ENCODE measurements around the gene NGFR. TPM values are rescaled to one million over a fixed set of nuclear protein-coding genes. Genes with fewer than 3 reads are reported as not detected.

NGFR gene
- total and polyA plus RNA-seq, 3 donors from 2014 or later = 11.3 to 21.5 (median 20.6) TPM

DNA sequence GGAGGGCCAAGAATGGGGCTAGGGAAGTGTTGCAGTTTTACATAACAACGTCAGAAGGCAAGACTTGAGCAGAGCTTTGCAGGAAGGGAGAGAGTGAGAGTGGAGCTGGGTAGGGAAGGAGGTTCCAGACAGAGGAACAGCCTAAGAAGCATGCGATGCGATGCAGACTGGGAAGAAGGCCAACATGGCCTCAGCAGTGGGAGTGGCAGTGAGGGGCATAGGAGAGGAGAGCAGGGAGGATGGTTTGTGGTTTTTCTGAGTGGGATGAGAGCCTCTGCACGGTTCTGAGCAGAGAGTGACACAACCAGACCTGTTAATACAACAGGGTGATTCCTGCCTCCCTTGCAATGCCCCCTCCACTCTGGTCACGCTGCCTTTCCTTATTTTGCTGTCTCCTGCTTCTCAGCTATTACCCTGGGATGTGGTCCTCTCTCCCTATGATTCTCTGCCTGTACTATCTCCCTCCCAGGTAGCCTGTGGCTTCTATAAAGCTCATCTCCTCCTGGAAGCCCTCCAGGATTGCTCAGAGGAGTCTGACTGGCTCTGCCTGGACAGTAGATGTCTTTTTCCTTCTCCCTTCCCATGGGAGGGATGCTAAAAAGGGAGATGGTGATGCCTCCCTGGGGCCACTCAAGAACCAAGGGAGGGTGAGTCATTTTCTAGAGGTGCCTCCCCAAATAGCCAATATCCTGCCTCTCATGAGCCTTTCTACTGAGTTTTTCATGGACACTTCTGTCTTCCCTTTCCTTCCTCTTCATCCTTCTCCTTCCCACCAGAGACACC lies 38.7 kb upstream of the NGFR start:
- Histone ChIP-seq H3K27ac (no peak overlapping the region), H3K36me3 (ENCODE audit: low read depth, missing control alignments) (no peaks in the 10 kb centered on the region), H3K9me3 (no peaks in the 10 kb centered on the region), H3K4me1 (no peaks in the 10 kb centered on the region), H3K27me3 (no peaks in the 10 kb centered on the region), H3K4me3 (no peak overlapping the region)
- peak; percentile 52 for DNase-seq
- intact Hi-C loops (cut with DNase I; ENCODE audit: low total_unique reads) = no loop called here
- 30 to 40% methylated on average over 5 of the region's 5 CpGs for WGBS, 2 donors
- TF ChIP-seq, protein P1, sequence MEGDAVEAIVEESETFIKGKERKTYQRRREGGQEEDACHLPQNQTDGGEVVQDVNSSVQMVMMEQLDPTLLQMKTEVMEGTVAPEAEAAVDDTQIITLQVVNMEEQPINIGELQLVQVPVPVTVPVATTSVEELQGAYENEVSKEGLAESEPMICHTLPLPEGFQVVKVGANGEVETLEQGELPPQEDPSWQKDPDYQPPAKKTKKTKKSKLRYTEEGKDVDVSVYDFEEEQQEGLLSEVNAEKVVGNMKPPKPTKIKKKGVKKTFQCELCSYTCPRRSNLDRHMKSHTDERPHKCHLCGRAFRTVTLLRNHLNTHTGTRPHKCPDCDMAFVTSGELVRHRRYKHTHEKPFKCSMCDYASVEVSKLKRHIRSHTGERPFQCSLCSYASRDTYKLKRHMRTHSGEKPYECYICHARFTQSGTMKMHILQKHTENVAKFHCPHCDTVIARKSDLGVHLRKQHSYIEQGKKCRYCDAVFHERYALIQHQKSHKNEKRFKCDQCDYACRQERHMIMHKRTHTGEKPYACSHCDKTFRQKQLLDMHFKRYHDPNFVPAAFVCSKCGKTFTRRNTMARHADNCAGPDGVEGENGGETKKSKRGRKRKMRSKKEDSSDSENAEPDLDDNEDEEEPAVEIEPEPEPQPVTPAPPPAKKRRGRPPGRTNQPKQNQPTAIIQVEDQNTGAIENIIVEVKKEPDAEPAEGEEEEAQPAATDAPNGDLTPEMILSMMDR (IDR thresholded peaks at IDR 0.05) = no peak
- no peak for TF ChIP-seq POLR2A (IDR thresholded peaks at IDR 0.05)

DNA sequence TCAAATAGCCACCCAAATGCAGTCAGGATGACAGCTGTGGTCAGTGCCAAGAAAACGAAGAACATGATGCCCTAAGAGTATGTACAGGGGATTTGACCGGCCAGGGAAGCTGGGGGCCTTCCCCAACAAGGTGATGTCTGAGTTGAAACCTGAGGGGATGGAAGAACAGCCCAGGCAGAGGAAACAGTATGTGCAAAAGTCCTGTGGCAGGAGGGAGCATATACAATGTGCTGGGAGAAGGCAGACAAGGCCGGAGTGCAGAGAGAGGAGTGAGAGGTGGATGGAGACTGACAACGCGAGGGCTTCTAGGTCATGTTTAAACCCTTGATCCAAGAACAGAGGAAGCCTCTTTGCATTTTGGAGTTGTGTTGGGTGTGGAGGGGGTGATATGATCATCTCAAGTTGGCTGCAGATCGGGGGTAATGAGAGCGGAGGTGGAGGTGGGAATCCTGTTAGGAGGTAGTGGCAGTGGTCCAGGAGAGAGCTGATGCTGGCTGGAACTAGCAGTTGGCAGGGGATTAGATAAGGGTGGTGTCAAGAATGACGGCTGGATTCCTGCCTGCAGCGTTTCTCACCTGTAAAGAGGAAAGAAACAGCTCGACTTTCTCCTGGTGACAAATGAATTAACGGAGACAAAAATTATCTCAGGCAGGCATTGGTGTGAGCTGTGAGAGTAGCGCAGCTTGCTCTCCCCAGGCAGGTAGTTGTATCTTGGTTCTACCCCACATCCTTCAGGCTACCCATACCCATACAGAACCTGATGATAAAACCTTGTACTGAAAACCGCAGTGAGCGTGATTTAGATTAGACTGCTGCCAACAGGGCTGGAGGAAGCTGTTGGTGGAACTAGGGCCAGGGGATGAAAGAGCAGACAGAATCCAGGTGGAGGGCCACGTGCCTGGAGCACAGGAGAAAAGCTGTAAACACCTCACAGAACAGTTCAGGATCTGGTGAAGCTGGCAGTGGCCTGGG lies 37.2 kb upstream of the NGFR start:
- Histone ChIP-seq H3K27ac (no peak overlapping the region), H3K36me3 (ENCODE audit: low read depth, missing control alignments) (no peaks in the 10 kb centered on the region), H3K9me3 (no peaks in the 10 kb centered on the region), H3K4me3 (no peak overlapping the region), H3K27me3 (no peaks in the 10 kb centered on the region), H3K4me1 (no peaks in the 10 kb centered on the region)
- TF ChIP-seq, protein P1 (IDR thresholded peaks at IDR 0.05) = no peak
- TF ChIP-seq POLR2A (IDR thresholded peaks at IDR 0.05) = no peak
- 69 to 78% methylated on average over 15 of the region's 15 CpGs for WGBS, 2 donors
- DNase-seq = no peak
- intact Hi-C loops (cut with DNase I; ENCODE audit: low total_unique reads) = no loop called here

DNA sequence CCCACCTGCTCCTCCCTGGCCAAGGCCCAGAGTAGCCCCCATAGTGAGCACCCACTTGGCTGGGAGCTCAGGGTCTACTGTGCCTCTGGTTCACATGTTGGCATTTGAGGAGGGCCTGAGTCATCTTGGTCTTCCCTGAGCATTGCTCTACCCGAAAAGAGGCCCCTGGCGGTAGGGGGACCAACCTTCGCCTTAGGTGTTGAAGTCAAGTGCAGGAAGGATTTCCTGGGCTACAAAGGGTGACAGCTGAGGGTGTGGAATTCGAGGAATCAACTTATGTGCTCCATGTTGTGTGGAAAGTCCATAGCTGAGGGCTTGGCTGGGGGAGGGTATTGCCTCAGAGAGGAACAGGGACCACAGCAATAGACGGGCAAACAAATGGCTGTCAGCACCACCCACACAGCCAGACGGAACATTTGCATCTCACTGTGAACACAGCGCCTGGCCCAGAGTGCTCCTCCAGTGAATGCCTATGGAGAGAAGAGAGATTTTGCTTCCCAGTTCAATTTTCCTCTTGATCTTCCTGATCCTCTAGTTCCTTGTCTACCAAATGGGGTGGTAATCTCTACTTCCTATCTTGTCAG lies 35.6 kb upstream of the NGFR start:
- no peak for DNase-seq
- Histone ChIP-seq H3K27me3 (no peaks in the 10 kb centered on the region), H3K9me3 (no peaks in the 10 kb centered on the region), H3K4me3 (no peak overlapping the region), H3K27ac (no peak overlapping the region), H3K4me1 (no peaks in the 10 kb centered on the region), H3K36me3 (ENCODE audit: low read depth, missing control alignments) (no peaks in the 10 kb centered on the region)
- TF ChIP-seq, protein P1 (IDR thresholded peaks at IDR 0.05) = no peak
- WGBS, 2 donors = 76 to 79% methylated on average over 7 of the region's 7 CpGs
- intact Hi-C loops (cut with DNase I; ENCODE audit: low total_unique reads) = no loop called here

DNA sequence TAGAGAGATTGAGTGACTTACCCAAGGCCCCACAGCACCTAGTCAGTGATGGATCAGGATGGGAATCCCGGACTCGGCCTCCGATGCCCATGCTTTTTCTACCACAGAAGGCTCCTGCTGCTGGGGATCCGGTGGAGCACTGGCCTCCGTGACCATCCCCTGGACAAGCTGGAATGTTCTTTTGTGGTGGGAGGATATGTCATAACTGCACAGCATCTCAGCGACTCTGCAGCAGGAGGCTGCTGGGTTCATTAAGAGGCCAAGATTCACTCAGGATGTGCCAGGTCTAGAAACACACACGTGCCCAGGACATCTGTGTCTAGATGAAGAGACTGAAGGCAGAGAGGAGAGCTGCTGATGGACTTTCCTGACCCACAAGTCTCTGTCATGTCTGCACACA lies 34.7 kb upstream of the NGFR start:
- Histone ChIP-seq H3K4me1 (no peaks in the 10 kb centered on the region), H3K9me3 (no peaks in the 10 kb centered on the region), H3K27me3 (no peaks in the 10 kb centered on the region), H3K36me3 (ENCODE audit: low read depth, missing control alignments) (no peaks in the 10 kb centered on the region), H3K27ac (no peak overlapping the region), H3K4me3 (no peak overlapping the region)
- intact Hi-C loops (cut with DNase I; ENCODE audit: low total_unique reads) = no loop called here
- DNase-seq = no peak
- TF ChIP-seq POLR2A (IDR thresholded peaks at IDR 0.05) = no peak
- TF ChIP-seq, protein P1 (IDR thresholded peaks at IDR 0.05) = no peak
- 77 to 79% methylated on average over 5 to 7 of the region's 7 CpGs for WGBS, 2 donors

Measured in testis (tissue), 3 donors.